ENCODE measurements around the gene PDLIM4.

The PDLIM4 gene

GRCh38 chr5:132297211-132297940 is 39.9 kb downstream of the PDLIM4 start:
- FAIRE-seq (no peak), DNase-seq (ENCODE audit: insufficient read length) (no peak)
- TF ChIP-seq POLR2AphosphoS5 (IDR thresholded peaks at IDR 0.05; ENCODE audit: low read depth, low read length) (no peak), TAF1 (IDR thresholded peaks at IDR 0.05; ENCODE audit: borderline replicate concordance, low read depth, low read length) (no peak), POLR2A (IDR thresholded peaks at IDR 0.05; ENCODE audit: low read depth, low read length) (no peak)

GRCh38 chr5:132298298-132299212 is 41.1 kb downstream of the PDLIM4 start:
- no peak for TF ChIP-seq POLR2A (IDR thresholded peaks at IDR 0.05; ENCODE audit: low read depth, low read length)
- no peak for TF ChIP-seq TAF1 (IDR thresholded peaks at IDR 0.05; ENCODE audit: borderline replicate concordance, low read depth, low read length)
- no peak for TF ChIP-seq POLR2AphosphoS5 (IDR thresholded peaks at IDR 0.05; ENCODE audit: low read depth, low read length)
- no peak for FAIRE-seq
- no peak for DNase-seq (ENCODE audit: insufficient read length)

GRCh38 chr5:132299917-132300316 is 42.4 kb downstream of the PDLIM4 start:
- DNase-seq (ENCODE audit: insufficient read length) = no peak
- FAIRE-seq = no peak
- no peak for TF ChIP-seq POLR2AphosphoS5 (IDR thresholded peaks at IDR 0.05; ENCODE audit: low read depth, low read length)
- TF ChIP-seq POLR2A (IDR thresholded peaks at IDR 0.05; ENCODE audit: low read depth, low read length) = no peak
- no peak for TF ChIP-seq TAF1 (IDR thresholded peaks at IDR 0.05; ENCODE audit: borderline replicate concordance, low read depth, low read length)

- FAIRE-seq (no peak), DNase-seq (ENCODE audit: insufficient read length) (no peak)
- TF ChIP-seq POLR2AphosphoS5 (IDR thresholded peaks at IDR 0.05; ENCODE audit: low read depth, low read length) = no peak
- TF ChIP-seq TAF1 (IDR thresholded peaks at IDR 0.05; ENCODE audit: borderline replicate concordance, low read depth, low read length) = no peak
Measured at GRCh38 chr5:132300577-132301343, 43.3 kb downstream of the PDLIM4 start.

- no peak for FAIRE-seq
- TF ChIP-seq POLR2A (IDR thresholded peaks at IDR 0.05; ENCODE audit: low read depth, low read length) (no peak), POLR2AphosphoS5 (IDR thresholded peaks at IDR 0.05; ENCODE audit: low read depth, low read length) (no peak), TAF1 (IDR thresholded peaks at IDR 0.05; ENCODE audit: borderline replicate concordance, low read depth, low read length) (no peak)
- DNase-seq (ENCODE audit: insufficient read length) = no peak
Measured at GRCh38 chr5:132301344-132302271, 44.1 kb downstream of the PDLIM4 start.

DNA sequence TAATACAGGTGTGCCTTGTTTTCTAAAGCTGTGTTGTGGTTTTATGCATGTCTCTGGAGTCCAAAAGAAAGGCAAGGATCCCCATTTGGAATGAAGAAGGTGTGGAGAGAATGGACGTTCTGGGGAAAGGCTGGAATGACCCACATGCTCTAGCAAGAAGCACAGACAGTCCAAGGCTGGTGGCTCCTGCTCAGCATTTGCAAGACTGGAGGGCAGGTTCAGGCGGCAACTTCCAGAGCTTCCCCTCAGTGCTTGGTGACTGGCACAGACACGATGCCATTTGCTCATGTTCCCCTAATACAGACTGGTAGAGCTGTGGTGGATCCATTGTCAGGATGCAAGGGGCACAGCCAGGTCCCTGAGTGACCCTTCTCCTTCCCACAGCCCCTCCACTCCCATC is 44.9 kb downstream of the PDLIM4 start:
- TF ChIP-seq POLR2A (IDR thresholded peaks at IDR 0.05; ENCODE audit: low read depth, low read length) = no peak
- no peak for TF ChIP-seq POLR2AphosphoS5 (IDR thresholded peaks at IDR 0.05; ENCODE audit: low read depth, low read length)
- TF ChIP-seq TAF1 (IDR thresholded peaks at IDR 0.05; ENCODE audit: borderline replicate concordance, low read depth, low read length) = no peak
- DNase-seq (ENCODE audit: insufficient read length) (no peak), FAIRE-seq (no peak)

GRCh38 chr5:132303589-132303988 is 46.1 kb downstream of the PDLIM4 start:
- no peak for FAIRE-seq
- no peak for TF ChIP-seq POLR2AphosphoS5 (IDR thresholded peaks at IDR 0.05; ENCODE audit: low read depth, low read length)
- no peak for TF ChIP-seq TAF1 (IDR thresholded peaks at IDR 0.05; ENCODE audit: borderline replicate concordance, low read depth, low read length)
- TF ChIP-seq POLR2A (IDR thresholded peaks at IDR 0.05; ENCODE audit: low read depth, low read length) = no peak
- DNase-seq (ENCODE audit: insufficient read length) = no peak

DNA sequence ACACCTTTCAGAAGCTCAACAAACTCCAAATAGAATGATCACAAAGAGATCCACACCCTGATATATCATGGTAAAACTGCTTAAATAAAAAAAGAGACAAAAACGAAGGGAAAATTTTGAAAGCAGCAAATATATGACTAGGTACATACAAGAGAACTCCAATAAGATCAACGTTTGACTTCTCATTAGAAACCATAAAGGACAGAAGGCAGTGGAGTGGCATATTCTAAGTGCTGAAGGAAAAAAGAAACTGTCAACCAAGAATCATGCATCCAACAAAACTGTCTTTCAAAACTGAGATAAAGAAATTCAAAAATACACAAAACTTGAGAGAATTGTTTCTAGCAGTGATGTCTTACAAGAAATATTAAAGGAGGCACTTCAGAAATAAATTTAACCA is 47.9 kb downstream of the PDLIM4 start:
- TF ChIP-seq POLR2AphosphoS5 (IDR thresholded peaks at IDR 0.05; ENCODE audit: low read depth, low read length) (no peak), TAF1 (IDR thresholded peaks at IDR 0.05; ENCODE audit: borderline replicate concordance, low read depth, low read length) (no peak), POLR2A (IDR thresholded peaks at IDR 0.05; ENCODE audit: low read depth, low read length) (no peak)
- FAIRE-seq = no peak

GRCh38 chr5:132308701-132309100 is 51.2 kb downstream of the PDLIM4 start:
- DNase-seq (ENCODE audit: insufficient read length) (no peak), FAIRE-seq (no peak)
- TF ChIP-seq POLR2A (IDR thresholded peaks at IDR 0.05; ENCODE audit: low read depth, low read length) (no peak), TAF1 (IDR thresholded peaks at IDR 0.05; ENCODE audit: borderline replicate concordance, low read depth, low read length) (no peak), POLR2AphosphoS5 (IDR thresholded peaks at IDR 0.05; ENCODE audit: low read depth, low read length) (no peak)

More for the DNA sequence above, 47.9 kb downstream of the PDLIM4 start:
- no peak for DNase-seq (ENCODE audit: insufficient read length)

- TF ChIP-seq TAF1 (IDR thresholded peaks at IDR 0.05; ENCODE audit: borderline replicate concordance, low read depth, low read length) = no peak
- no peak for TF ChIP-seq POLR2A (IDR thresholded peaks at IDR 0.05; ENCODE audit: low read depth, low read length)
- TF ChIP-seq POLR2AphosphoS5 (IDR thresholded peaks at IDR 0.05; ENCODE audit: low read depth, low read length) = no peak
- no peak for DNase-seq (ENCODE audit: insufficient read length)
- FAIRE-seq = no peak
Measured at GRCh38 chr5:132309679-132310078, 52.2 kb downstream of the PDLIM4 start.

All from GM12892 (cell line).